Measurements from ENCODE around the gene UXS1.

- TF ChIP-seq PBX3 (IDR thresholded peaks at IDR 0.05) (no peak), CTCF (IDR thresholded peaks at IDR 0.05) (no peak), EP300 (IDR thresholded peaks at IDR 0.05; ENCODE audit: borderline replicate concordance in 1 of 2, low read depth in 1 of 2, low read length in 1 of 2) (no peak), ZBTB33 (IDR thresholded peaks at IDR 0.05; ENCODE audit: borderline replicate concordance, low read depth) (no peak), EZH2phosphoT487 (IDR thresholded peaks at IDR 0.05; ENCODE audit: borderline replicate concordance, low read depth) (no peak), NFIC (IDR thresholded peaks at IDR 0.05; ENCODE audit: borderline replicate concordance) (no peak), SIN3A (IDR thresholded peaks at IDR 0.05; ENCODE audit: borderline replicate concordance, low read depth, low read length) (no peak), POLR2AphosphoS5 (IDR thresholded peaks at IDR 0.05; ENCODE audit: low read depth, low read length) (no peak), GABPA (IDR thresholded peaks at IDR 0.05; ENCODE audit: low read depth) (no peak), RAD21 (IDR thresholded peaks at IDR 0.05; ENCODE audit: low read length) (no peak), TAF1 (IDR thresholded peaks at IDR 0.05; ENCODE audit: borderline replicate concordance, low read depth, low read length) (no peak), MXI1 (IDR thresholded peaks at IDR 0.05; ENCODE audit: low read depth, low read length) (no peak), RXRA (IDR thresholded peaks at IDR 0.05; ENCODE audit: borderline replicate concordance, low read depth) (no peak)
These were observed 125.7 kb downstream of the UXS1 start for GRCh38 chr2:106068451-106068850.
